Upper lobe of left lung (tissue), 4 donors: ENCODE measurements around the gene LYRM4.

Experiments
- CTCF ChIP-seq, 6 experiments: fragments of 450-650 bp in 4 of 6; fragments of 200-600 bp in 2 of 6; sonication (generic) in 2 of 6; IDR thresholded peaks; one replicate each; pipeline ENCODE4 v1.5.1; 2016 to 2019; ENCODE audit warnings: antibody characterized with exemption in 6 of 6
- POLR2A ChIP-seq, 4 donors: fragments of 450-650 bp; IDR thresholded peaks; one replicate each; pipeline ENCODE4 v1.5.1; 2016 to 2017; ENCODE audit warnings: antibody characterized with exemption in 4 of 4, mild to moderate bottlenecking in 2 of 4

- TF ChIP-seq CTCF (IDR thresholded peaks at IDR 0.05) (no peak), POLR2A (IDR thresholded peaks at IDR 0.05) (no peak)
These were observed 177.5 kb downstream of the LYRM4 start for GRCh38 chr6:5083307-5083583.
